Suppressor macrophage treated with lipopolysaccharide for 1 hour (primary cell): ENCODE data around the gene GNS.

Experiments used
- DNase-seq, 3 donors: peaks; one replicate each; pipeline ENCODE4 v3.0.0-alpha.2; 2020 to 2022

GNS gene

DNA sequence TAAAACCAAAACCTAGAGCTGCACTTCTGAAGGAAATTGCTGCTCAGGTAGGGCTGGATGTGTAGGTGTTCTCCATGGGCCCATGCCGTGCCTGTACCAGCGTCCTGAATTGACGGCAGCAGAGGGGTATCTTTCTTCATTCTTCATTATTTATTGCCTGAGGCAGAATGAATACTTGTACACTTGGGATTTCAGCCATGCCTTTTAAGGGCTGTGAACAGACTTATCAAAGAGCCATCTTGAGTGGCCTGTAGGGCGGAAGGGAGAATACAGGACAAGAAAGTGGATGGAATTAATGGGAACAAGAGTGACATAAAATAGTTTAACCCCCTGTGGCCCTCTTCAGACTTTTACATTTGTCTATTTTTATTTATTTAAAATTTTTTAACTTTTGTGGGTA lies 87.5 kb downstream of the GNS start:
- DNase-seq, result no peak

DNA sequence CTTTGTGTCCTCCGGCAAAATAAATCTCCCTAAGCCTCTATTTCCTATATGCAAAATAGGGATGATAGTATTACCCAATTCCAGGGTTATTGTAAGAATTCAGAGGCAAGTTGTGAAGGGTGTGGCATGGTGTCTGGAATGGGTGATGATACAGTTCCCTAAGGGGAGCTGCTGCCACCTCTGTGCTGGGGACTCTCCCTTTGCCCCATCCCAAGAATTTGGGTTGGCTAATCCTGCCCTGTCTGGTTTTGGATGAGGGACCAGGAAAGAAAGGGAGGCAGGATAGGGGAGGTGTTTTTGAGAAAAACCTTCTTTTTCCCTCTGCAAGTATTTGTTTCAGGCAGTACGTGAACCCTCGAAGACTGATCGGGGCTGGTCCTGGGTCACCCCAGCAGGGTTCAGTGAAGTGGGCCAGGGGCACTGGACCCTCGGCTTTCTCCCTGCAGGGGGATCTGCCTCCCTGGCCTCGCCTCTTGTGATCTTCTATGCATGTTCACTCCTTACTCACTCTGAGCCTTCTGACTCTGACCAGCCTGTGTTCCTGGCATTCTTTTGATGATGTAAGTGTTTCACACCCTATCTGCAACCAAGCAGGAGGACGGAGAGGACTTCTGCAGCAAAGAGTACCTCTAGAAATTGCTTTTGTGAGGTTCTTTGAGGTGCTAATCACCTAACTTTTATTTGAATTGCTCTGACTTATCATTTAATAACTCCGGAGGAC lies 88.1 kb downstream of the GNS start:
- peak in 2 of 3 donors; percentile 30 to 38 for DNase-seq

DNA sequence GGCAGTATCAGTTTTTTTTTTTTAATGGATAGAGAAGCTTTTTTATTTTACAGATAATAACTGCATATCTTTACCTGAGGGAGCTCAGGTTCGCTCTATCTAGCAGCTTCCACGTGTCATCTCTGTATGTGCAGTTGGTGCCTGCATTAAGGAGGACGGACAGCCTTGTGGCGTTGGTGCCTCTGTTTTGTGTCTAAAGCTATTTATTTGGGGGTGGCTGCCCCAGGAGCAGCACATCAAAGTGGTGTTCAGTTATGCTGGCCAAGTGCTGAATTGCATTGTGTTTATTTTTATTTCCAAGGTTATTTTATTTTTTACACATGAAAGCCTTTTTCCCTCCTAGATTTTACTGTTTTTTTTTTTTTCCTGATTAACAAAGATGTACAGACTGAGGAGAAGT lies 89.2 kb downstream of the GNS start:
- DNase-seq, result no peak

DNA sequence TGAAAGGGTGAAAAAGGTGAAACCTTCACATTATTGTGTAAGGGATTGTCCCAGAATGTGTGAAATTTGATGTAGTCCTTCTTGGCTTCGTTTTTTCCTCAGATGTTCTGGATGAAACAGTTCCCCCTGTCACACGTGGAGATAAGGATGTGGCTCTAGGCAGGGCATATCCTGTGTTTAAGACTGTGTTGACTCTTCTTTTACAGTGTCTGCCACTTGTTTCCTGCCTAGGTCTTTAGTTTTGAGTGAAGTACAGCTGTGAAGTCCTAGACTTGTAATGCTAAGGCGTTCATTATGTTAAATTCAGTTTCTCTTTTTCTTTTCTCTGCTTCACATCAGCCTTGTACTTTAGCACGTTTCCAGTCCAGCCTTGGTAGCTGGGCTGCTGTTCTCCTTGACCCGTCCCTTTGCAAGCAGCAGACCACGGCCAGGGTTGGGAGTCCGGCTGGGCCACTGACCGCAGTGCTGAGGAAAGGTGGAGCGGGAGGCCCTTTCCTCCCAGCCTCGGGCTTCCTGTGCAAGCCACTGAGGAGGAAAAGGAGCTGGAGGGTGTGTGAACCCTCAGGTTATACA lies 89.8 kb downstream of the GNS start:
- peak in 1 of 3 donors; percentile 27 for DNase-seq

DNA sequence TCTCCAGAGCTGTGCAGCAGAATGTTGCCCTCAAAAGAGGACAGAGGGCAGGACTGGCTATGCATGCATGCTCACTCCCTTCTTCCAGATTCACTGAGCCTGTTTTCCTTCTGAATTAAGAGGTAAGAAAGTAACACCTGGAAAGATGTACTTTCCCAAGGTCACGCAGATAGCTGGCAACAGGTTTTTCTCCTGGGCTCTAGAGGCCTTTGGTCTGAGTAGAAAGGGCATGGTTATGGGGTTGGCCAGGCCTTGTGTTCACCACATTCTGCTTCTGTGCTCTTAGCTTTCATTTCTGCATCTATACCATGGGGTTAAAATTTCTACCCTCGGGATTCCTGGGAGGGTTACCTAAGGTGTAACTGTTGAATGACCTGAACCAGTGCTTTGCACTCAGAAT lies 91.4 kb downstream of the GNS start:
- DNase-seq, result no peak

DNA sequence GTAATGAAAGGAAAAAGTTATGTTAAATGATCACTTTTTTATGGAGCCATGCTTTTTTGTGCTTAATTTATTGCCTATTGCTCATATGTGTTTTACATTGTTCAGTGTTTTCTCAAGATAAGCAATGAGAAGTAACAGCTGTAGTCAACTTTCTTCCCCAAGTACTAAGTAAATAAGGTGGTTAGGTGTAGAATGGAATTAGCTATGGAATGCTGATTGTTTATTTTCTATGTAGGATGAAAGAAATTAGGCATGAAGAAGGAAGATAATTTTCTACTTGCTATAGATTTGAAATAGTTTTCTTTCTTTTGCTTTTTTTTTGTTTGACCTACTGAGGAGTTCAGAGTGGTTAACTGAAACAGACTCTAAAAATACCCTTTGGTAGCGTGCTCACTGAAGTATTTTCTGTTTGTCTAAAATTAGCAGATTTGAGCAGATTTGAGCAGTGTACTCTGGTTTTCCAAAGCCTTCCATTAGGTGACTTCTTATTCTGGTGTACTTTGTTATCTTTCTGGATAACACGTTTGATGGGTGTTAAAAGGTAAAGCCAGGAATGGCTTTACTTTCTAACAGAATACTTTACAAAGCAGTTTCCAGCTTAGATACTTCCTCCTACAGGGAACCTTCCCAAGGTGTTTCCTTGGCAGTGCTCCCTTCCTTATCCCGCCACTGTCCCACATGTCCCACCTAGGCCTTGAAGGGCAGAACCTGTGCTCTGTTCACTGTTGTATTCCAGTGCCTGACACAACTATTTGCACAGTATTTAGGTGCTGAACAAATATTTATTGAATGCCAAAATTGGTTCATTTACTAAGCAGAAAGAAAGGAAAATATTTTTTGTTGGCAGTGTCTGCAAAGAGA lies 92.9 kb downstream of the GNS start:
- DNase-seq, result no peak

DNA sequence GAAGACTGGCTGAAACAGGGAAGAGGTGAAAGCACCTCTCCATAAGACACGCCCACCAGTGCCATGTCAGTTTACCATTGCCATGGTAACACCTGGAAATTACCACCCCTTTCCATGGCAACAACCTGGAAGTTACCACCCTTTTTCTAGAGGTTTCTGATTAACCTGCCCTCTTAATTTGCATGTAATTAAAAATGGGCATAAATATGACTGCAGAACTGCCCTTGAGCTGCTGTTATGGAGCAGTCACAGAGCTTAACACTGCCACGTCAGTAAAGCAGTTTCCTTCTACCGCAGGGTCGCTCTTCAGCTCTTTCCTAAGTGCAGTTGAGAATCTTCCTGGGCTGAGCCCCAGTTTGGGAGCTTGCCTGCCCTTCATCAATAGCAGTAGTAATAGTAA lies 93.7 kb downstream of the GNS start:
- DNase-seq, result peak in 1 of 3 donors; percentile 12
